ENCODE results near the gene MAP4K4. TPM values are rescaled to one million over a fixed set of nuclear protein-coding genes. Genes with fewer than 3 reads are reported as not detected.

Gene MAP4K4
- total and polyA plus RNA-seq, 8 donors, result 80.2 to 143 (median 129) TPM

DNA sequence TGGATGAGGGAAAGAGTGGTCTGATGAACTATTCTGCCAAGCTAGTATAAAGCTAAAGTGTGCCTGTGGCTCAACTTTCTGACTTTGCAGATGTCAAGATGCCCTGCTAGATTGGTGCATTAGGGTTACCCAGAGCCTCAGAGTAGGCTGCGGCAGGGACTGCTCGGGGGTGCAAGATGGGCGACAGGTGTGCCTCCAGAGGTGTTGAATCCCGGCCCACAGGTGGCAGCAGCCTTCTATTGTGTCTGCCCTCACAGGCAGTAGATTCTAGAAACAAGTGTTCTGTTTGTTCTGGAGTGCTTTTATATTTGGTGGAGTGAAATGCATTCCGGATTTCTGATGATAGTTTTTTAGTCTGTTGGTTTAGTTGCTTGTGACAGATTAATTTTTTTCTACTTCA, 162.7 kb downstream of the MAP4K4 start:
- H3K4me1 ChIP-seq, result no peaks in the 10 kb centered on the region
- intact Hi-C loops (cut with DNase I), result no loop called here
- ATAC-seq (no peak), DNase-seq (no peak)
- H3K9me3 ChIP-seq, result no peaks in the 10 kb centered on the region
- no peak overlapping the region for H3K27ac ChIP-seq
- no peak overlapping the region for H3K4me3 ChIP-seq
- no peaks in the 10 kb centered on the region for H3K27me3 ChIP-seq
- H3K36me3 ChIP-seq, result peaks cover 0 to 91% of the 10 kb centered on the region in 2 donors
- TF ChIP-seq, protein P1, sequence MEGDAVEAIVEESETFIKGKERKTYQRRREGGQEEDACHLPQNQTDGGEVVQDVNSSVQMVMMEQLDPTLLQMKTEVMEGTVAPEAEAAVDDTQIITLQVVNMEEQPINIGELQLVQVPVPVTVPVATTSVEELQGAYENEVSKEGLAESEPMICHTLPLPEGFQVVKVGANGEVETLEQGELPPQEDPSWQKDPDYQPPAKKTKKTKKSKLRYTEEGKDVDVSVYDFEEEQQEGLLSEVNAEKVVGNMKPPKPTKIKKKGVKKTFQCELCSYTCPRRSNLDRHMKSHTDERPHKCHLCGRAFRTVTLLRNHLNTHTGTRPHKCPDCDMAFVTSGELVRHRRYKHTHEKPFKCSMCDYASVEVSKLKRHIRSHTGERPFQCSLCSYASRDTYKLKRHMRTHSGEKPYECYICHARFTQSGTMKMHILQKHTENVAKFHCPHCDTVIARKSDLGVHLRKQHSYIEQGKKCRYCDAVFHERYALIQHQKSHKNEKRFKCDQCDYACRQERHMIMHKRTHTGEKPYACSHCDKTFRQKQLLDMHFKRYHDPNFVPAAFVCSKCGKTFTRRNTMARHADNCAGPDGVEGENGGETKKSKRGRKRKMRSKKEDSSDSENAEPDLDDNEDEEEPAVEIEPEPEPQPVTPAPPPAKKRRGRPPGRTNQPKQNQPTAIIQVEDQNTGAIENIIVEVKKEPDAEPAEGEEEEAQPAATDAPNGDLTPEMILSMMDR (IDR thresholded peaks at IDR 0.05), result no peak

DNA sequence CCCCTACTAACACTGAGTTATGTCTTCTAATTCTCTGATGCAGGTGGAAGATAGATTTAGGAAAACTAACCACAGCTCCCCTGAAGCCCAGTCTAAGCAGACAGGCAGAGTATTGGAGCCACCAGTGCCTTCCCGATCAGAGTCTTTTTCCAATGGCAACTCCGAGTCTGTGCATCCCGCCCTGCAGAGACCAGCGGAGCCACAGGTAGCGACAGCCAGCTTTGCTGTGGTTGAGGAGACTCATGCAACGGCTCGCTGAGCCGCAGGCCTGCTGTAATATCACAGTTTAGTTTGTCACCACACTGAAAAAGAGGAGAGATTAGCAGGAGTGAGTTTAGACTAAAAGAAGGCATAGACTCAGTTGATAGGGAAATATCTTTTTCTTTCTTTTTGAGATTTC, 163.3 kb downstream of the MAP4K4 start:
- no peaks in the 10 kb centered on the region for H3K27me3 ChIP-seq
- no peaks in the 10 kb centered on the region for H3K4me1 ChIP-seq
- H3K9me3 ChIP-seq, result no peaks in the 10 kb centered on the region
- ATAC-seq (no peak), DNase-seq (no peak)
- H3K36me3 ChIP-seq, result peaks cover 0 to 94% of the 10 kb centered on the region in 2 donors
- intact Hi-C loops (cut with DNase I), result no loop called here
- H3K4me3 ChIP-seq, result no peak overlapping the region
- no peak overlapping the region for H3K27ac ChIP-seq
- TF ChIP-seq, protein P1 (IDR thresholded peaks at IDR 0.05), result no peak

DNA sequence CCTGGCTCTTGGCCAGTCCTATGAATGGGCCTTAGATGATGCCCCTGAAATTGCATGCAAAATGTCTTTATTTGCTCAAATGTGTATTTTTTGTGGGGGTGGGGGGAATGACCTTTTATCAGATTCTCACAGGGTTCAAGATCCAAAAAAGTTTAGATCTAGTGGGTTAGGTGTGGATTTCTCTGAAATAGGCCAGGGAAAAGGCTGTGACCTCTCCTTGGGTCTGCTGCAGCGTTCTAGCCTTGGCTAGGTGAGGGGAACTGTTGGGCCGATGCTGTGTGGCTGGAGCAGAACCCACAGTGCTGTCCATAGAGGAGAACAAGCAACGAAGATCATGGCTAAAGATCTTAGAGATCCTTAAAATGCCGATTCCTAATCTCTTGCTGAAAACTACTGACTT, 163.9 kb downstream of the MAP4K4 start:
- no peak for ATAC-seq
- intact Hi-C loops (cut with DNase I), result no loop called here
- no peak for DNase-seq
- H3K4me1 ChIP-seq, result no peaks in the 10 kb centered on the region
- TF ChIP-seq, protein P1 (IDR thresholded peaks at IDR 0.05), result no peak
- peaks cover 0 to 94% of the 10 kb centered on the region in 2 donors for H3K36me3 ChIP-seq
- no peak overlapping the region for H3K4me3 ChIP-seq
- H3K9me3 ChIP-seq, result no peaks in the 10 kb centered on the region
- H3K27ac ChIP-seq, result no peak overlapping the region
- no peaks in the 10 kb centered on the region for H3K27me3 ChIP-seq

DNA sequence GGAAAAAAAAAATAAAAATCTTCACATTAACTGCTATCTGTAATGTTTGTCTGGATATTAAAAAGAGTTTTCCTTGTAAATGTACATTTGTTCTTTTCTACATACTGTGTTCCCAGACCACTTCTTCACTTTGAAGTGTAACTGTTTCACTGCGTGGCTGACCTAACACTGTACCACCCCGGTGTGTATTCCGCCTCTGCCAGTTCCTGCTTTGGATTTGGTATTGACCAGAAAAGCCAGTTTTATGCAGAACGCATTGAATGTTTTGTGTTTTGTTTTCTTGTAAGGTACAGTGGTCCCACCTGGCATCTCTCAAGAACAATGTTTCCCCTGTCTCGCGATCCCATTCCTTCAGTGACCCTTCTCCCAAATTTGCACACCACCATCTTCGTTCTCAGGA, 166.0 kb downstream of the MAP4K4 start:
- Histone ChIP-seq H3K27ac (no peak overlapping the region), H3K36me3 (peaks cover 0 to 99% of the 10 kb centered on the region in 2 donors), H3K27me3 (no peaks in the 10 kb centered on the region), H3K9me3 (no peaks in the 10 kb centered on the region), H3K4me1 (no peaks in the 10 kb centered on the region), H3K4me3 (no peak overlapping the region)
- DNase-seq, result no peak
- intact Hi-C loops (cut with DNase I), result no loop called here
- no peak for ATAC-seq
- TF ChIP-seq, protein P1 (IDR thresholded peaks at IDR 0.05), result no peak

DNA sequence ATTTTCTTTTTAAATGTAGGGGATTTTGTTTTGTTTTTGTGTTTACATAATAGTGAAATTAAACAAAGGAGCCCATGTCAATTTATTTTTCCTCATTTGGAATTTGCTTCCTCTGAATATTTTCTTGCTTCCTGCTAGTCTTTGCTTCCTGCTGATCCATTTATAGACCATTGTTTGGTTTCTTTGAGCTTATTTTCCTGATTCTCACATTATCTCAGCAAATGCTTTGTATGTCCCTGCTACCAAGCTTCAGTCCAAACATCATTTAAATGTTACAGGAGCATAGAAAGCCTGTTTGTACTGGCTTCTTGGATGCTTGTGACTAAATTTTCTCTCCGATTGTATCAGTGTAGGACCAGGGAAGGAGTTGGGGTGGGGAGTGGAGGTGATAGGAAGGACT, 166.9 kb downstream of the MAP4K4 start:
- H3K9me3 ChIP-seq, result no peaks in the 10 kb centered on the region
- ATAC-seq, result no peak
- TF ChIP-seq, protein P1 (IDR thresholded peaks at IDR 0.05), result no peak
- H3K27ac ChIP-seq, result no peak overlapping the region
- H3K4me1 ChIP-seq, result no peaks in the 10 kb centered on the region
- H3K36me3 ChIP-seq, result peaks cover 0 to 99% of the 10 kb centered on the region in 2 donors
- intact Hi-C loops (cut with DNase I), result no loop called here
- H3K4me3 ChIP-seq, result no peak overlapping the region
- H3K27me3 ChIP-seq, result no peaks in the 10 kb centered on the region
- no peak for DNase-seq

Measured in left lung (tissue), 10 donors.